SU-DHL-6 (cell line): ENCODE results near the gene GPR137.
"Not testable (repeated sequence)": the region's sequence is repeated elsewhere in the genome, so short reads cannot be mapped to it uniquely, and the experiment has no call there.

Source experiments
- CTCF ChIP-seq: fragments of 200-600 bp; sonication (generic); IDR thresholded peaks from one replicate; pipeline ENCODE4 v1.5.1; 2017; ENCODE audit warnings: antibody characterized with exemption, mild to moderate bottlenecking, low read length, moderate library complexity; ENCODE audit not compliant: insufficient read depth, poor library complexity, severe bottlenecking
- EZH2phosphoT487 ChIP-seq: fragments of 200-600 bp; sonication (generic), shearing (Covaris generic); conservative IDR thresholded peaks from 2 replicates; pipeline ENCODE4 v1.6.1; 2018; ENCODE audit warnings: mild to moderate bottlenecking, antibody characterized with exemption, low read length, moderate library complexity, mixed read lengths

DNA sequence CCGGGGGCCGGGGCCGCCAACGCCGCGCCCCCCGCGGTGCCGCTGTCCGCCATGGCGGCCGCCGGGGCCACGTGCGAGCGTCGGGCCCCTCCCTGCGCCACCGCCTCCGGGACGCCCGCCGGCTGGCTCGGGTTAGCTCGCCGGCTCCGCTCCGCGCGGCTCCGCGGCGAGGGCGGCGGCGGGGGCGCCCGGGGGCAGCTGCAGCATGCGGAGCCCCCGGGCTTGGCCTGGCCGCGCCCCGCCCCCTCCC, 39.1 kb upstream of the GPR137 start:
- not testable (repeated sequence) for TF ChIP-seq CTCF, EZH2phosphoT487
